Esophagus (tissue), 2 donors: ENCODE measurements around the gene MTHFSD. TPM values are rescaled to one million over a fixed set of nuclear protein-coding genes. Genes with fewer than 3 reads are reported as not detected.

ENCODE experiments used
- H3K27ac ChIP-seq, 2 donors: one replicate each; pipeline ENCODE4 v1.5.1; 2013; ENCODE audit warnings: low read depth in 2 of 2, mild to moderate bottlenecking in 2 of 2, inconsistent platforms in 1 of 2, low read length in 1 of 2, moderate library complexity in 1 of 2
- H3K27me3 ChIP-seq, 2 donors: one replicate each; pipeline ENCODE4 v1.6.1; 2013; ENCODE audit warnings: low read length in 2 of 2, control low read depth in 1 of 2, mild to moderate bottlenecking in 1 of 2; ENCODE audit not compliant: insufficient read depth in 2 of 2, control insufficient read depth in 1 of 2
- H3K36me3 ChIP-seq, 2 donors: one replicate each; pipeline ENCODE4 v1.6.1; 2013; ENCODE audit warnings: low read length in 1 of 2; ENCODE audit not compliant: control insufficient read depth in 2 of 2, insufficient read depth in 2 of 2
- H3K4me1 ChIP-seq, 2 donors: one replicate each; pipeline ENCODE4 v1.6.1; 2013; ENCODE audit warnings: low read length in 1 of 2; ENCODE audit not compliant: control insufficient read depth in 2 of 2, insufficient read depth in 2 of 2
- H3K4me3 ChIP-seq, 2 donors: one replicate each; pipeline ENCODE4 v1.5.1; 2013; ENCODE audit warnings: low read length in 2 of 2, mild to moderate bottlenecking in 2 of 2, low read depth in 1 of 2, moderate library complexity in 1 of 2
- H3K9me3 ChIP-seq, 2 donors: one replicate each; pipeline ENCODE4 v1.6.1; 2013; ENCODE audit warnings: mild to moderate bottlenecking in 2 of 2, low read depth in 1 of 2, low read length in 1 of 2, moderate library complexity in 1 of 2; ENCODE audit not compliant: control insufficient read depth in 2 of 2, insufficient read depth in 1 of 2
- WGBS, 2 donors: extraction: QIAGEN DNeasy Blood & Tissue Kit; methylation state at CpG; one replicate each; pipeline ENCODE4 v1.1.7; 2013; 5-methylcytosine and 5-hydroxymethylcytosine counted together
- polyA plus RNA-seq, 2 donors: library from polyadenylated mRNA; stranded (reverse); fragments of 200-250 nt; gene quantifications; one replicate each; pipeline ENCODE4 v1.2.3, GENCODE V29; 2013
- donor health status: healthy with polysubstance abuse.
- donor health status: Bipolar disorder and iron deficiency.

The MTHFSD gene
- polyA plus RNA-seq, 2 donors, result 9.7 to 14.1 TPM

DNA sequence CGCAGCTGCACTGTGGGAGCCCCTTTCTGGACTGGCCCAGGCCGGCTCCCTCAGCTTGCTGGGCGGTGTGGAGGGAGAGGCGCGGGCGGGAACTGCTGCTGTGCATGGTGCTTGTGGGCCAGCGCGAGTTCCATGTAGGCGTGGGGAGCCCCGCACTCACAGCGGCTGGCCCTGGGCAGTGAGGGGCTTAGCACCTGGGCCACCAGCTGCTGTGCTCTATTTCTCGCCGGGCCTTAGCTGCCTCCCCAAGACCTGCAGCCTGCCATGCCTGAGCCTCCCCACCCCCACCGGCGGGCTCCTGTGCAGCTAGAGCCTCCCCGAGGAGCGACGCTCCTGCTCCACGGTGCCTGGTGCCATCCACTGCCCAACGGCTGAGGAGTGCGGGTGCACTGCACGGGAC, 1.7 kb downstream of the MTHFSD start:
- WGBS, 2 donors, result 95 to 96% methylated on average over 20 to 22 of the region's 22 CpGs
- Histone ChIP-seq H3K4me1 (peaks cover 0 to 9% of the 10 kb centered on the region in 2 donors), H3K27ac (no peak overlapping the region), H3K4me3 (no peak overlapping the region), H3K27me3 (no peaks in the 10 kb centered on the region), H3K36me3 (peaks cover 0 to 10% of the 10 kb centered on the region in 2 donors), H3K9me3 (no peaks in the 10 kb centered on the region)

DNA sequence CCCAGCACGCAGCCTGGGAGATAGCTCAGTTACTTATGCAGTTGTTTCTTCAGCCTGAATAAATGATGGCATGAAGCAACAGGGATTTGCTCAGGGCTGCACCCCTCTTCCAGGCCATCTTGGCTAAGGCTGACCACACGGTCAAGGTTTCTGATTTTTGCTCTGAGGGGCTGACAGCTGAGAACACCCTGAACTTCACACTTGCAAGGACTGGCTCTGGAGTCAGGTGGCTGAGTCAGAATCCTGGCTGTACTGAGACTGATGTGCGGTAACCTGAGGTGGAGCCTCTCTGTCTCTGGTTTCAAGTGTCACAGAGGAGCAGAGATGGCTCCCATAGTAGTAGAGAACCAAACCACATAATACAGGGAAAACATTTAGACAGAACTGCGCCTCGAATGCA, 4.8 kb downstream of the MTHFSD start:
- H3K9me3 ChIP-seq, result no peaks in the 10 kb centered on the region
- H3K27me3 ChIP-seq, result no peaks in the 10 kb centered on the region
- peaks cover 0 to 5% of the 10 kb centered on the region in 2 donors for H3K4me1 ChIP-seq
- no peak overlapping the region for H3K27ac ChIP-seq
- peaks cover 8 to 19% of the 10 kb centered on the region in 2 donors for H3K36me3 ChIP-seq
- no peak overlapping the region for H3K4me3 ChIP-seq
- 95% methylated on average over 5 of the region's 5 CpGs for WGBS, 2 donors

- no peak overlapping the region for H3K27ac ChIP-seq
- H3K27me3 ChIP-seq, result no peaks in the 10 kb centered on the region
- WGBS, 2 donors, result 97% methylated on average over 7 of the region's 7 CpGs
- H3K4me1 ChIP-seq, result peaks cover 0 to 3% of the 10 kb centered on the region in 2 donors
- peaks cover 8 to 19% of the 10 kb centered on the region in 2 donors for H3K36me3 ChIP-seq
- H3K4me3 ChIP-seq, result no peak overlapping the region
- no peaks in the 10 kb centered on the region for H3K9me3 ChIP-seq
Measured at GRCh38 chr16:86549893-86550190, 5.2 kb downstream of the MTHFSD start.

GRCh38 chr16:86549076-86549892, 5.8 kb downstream of the MTHFSD start:
- no peaks in the 10 kb centered on the region for H3K9me3 ChIP-seq
- WGBS, 2 donors, result 72 to 83% methylated on average over 8 of the region's 8 CpGs
- H3K4me3 ChIP-seq, result no peak overlapping the region
- H3K4me1 ChIP-seq, result peaks cover 0 to 3% of the 10 kb centered on the region in 2 donors
- no peaks in the 10 kb centered on the region for H3K27me3 ChIP-seq
- H3K36me3 ChIP-seq, result peaks cover 8 to 19% of the 10 kb centered on the region in 2 donors
- H3K27ac ChIP-seq, result no peak overlapping the region

GRCh38 chr16:86547286-86547685, 7.7 kb downstream of the MTHFSD start:
- no peak overlapping the region for H3K27ac ChIP-seq
- WGBS, 2 donors, result 95 to 97% methylated on average over 11 of the region's 11 CpGs
- H3K27me3 ChIP-seq, result no peaks in the 10 kb centered on the region
- no peaks in the 10 kb centered on the region for H3K9me3 ChIP-seq
- H3K4me1 ChIP-seq, result no peaks in the 10 kb centered on the region
- H3K36me3 ChIP-seq, result peaks cover 8 to 19% of the 10 kb centered on the region in 2 donors
- no peak overlapping the region for H3K4me3 ChIP-seq

DNA sequence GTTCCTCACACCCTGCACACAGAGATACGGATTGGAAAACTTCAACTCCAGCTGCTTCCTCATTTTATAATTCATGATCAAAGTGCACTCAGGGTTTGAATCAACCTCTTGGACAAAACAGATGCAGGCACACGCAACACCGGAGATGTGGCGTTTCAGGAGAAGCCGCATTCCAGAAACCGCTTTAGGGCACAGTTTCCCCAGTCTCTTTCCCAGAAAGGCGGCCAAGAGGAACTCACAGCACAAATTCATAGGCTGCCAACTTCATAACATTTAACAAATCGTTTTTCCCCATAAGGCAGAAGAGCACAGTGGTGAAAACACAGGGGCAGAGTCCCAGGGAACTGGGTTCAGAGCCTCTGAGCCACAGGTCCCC, 8.4 kb downstream of the MTHFSD start:
- no peaks in the 10 kb centered on the region for H3K4me1 ChIP-seq
- H3K4me3 ChIP-seq, result no peak overlapping the region
- no peaks in the 10 kb centered on the region for H3K27me3 ChIP-seq
- no peaks in the 10 kb centered on the region for H3K9me3 ChIP-seq
- 79 to 82% methylated on average over 8 of the region's 8 CpGs for WGBS, 2 donors
- peaks cover 8 to 26% of the 10 kb centered on the region in 2 donors for H3K36me3 ChIP-seq
- no peak overlapping the region for H3K27ac ChIP-seq

DNA sequence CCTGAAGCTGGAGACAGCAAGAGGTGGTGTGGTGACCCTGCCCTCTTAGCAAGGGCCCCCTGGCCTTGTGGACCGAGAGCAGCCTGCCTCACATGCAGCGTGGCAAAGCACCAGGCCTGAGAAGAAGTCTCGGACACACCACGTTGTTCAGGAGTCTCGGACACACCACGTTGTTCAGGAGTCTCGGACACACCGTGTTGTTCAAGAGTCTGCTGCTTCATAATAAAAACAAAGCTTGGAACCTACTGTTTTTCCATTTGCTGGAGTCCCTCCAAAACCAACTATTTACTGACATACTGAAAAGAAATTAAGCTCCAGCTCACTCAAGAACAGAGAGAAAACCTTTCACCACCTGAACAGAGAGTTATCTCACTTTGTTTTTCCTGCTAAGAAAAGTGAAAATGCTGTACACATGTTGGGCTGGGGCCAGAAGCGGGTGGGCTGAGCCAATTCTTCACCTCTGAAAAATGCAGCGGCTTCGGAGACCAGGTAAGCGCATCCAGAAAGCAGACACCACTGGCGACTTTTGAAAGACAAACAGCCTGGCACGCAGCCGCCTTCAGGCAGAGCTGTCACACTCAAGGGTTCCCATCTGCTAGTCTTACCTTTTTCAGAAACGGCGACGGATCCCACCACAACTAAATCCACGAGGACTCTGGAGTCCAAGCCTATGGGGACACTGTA, 8.9 kb downstream of the MTHFSD start:
- no peak overlapping the region for H3K4me3 ChIP-seq
- WGBS, 2 donors, result 82 to 90% methylated on average over 19 of the region's 19 CpGs
- no peaks in the 10 kb centered on the region for H3K27me3 ChIP-seq
- no peaks in the 10 kb centered on the region for H3K9me3 ChIP-seq
- no peaks in the 10 kb centered on the region for H3K4me1 ChIP-seq
- H3K27ac ChIP-seq, result no peak overlapping the region
- H3K36me3 ChIP-seq, result peaks cover 8 to 27% of the 10 kb centered on the region in 2 donors

DNA sequence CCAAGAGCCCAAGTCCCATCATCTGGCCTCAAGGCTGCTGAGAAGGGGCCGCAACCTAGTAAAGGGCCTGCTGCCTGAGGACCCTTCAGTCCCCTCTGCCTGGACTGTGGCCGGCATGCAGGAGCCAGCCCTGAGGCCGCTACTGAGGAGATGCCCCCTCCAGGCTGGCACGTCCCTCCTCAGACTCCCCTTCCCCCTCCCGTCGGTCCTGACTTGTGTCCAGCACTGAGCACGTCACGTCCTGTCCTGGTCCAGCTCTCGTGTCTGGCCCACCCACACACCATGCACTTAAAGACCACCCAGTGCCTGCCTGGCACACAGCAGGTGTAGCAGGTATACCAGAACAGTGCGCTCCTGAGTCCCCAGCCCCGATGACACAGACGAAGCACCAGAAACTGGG, 9.6 kb downstream of the MTHFSD start:
- H3K27ac ChIP-seq, result no peak overlapping the region
- H3K4me1 ChIP-seq, result no peaks in the 10 kb centered on the region
- no peak overlapping the region for H3K4me3 ChIP-seq
- H3K36me3 ChIP-seq, result peaks cover 8 to 30% of the 10 kb centered on the region in 2 donors
- no peaks in the 10 kb centered on the region for H3K9me3 ChIP-seq
- H3K27me3 ChIP-seq, result no peaks in the 10 kb centered on the region
- 85 to 88% methylated on average over 12 of the region's 12 CpGs for WGBS, 2 donors

DNA sequence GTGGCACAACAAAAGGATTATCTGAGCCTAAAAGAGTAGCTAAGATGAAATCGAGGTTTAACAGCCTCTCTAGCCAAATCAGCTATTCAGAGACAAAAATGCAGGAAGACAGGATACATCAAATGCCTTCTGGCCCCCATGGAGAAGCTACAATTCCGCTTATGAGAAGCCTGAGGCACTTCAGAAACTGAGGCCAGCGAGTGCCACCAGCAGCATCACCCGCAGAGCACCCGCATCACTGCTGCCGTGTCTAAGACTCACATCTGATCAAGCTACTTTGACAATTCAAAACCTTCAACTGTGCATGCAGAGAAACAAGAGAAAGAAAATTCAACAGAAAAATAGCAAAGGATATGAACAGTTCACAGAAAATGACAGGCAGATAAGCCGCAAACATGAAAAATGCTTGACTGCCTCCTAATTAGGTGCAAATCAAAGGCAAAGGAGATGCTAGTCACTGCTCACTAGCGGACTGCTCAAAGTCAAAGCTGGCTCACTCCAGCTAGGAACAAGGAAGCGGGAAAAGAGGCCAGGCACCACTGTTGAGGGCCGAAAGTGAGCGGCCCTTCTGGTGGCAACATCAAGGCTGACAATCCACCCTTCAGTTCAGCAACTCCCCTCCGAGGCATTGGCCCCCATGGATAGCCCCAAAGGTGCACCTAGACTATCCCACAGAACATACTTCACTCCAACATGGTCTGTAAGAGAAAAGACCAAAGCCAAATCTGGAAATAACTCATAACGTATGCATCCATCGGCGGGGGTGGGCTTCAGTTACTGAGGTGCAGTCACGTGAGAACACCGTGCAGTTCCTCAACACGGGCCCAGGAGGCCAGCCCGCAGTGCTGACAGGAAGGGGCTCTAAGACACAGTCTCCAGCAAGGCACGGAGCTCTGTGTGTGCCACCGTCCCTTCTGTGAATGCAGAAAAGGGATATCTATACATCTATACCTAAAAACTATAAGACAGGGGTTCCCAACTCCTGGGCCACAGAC, 12.0 kb downstream of the MTHFSD start:
- Histone ChIP-seq H3K9me3 (no peaks in the 10 kb centered on the region), H3K27me3 (no peaks in the 10 kb centered on the region), H3K4me3 (no peak overlapping the region), H3K27ac (no peak overlapping the region), H3K36me3 (peaks cover 20 to 41% of the 10 kb centered on the region in 2 donors), H3K4me1 (no peaks in the 10 kb centered on the region)
- 89 to 93% methylated on average over 21 of the region's 21 CpGs for WGBS, 2 donors
